ENCODE results near the gene ADAM19.

- TF ChIP-seq CTCF (conservative IDR thresholded peaks at IDR 0.05; ENCODE audit: low read length) (no peak), EZH2phosphoT487 (IDR thresholded peaks at IDR 0.05; ENCODE audit: borderline replicate concordance, low read depth, low read length) (no peak)
These were observed 28.0 kb upstream of the ADAM19 start for GRCh38 chr5:157603333-157604190.
